Activated T-cell treated with anti-CD3 and anti-CD28 coated beads, Interleukin-2, amount 50 U/mL, for 1 hour (primary cell): ENCODE results near the gene BCAP29.
"Not testable (repeated sequence)": the region's sequence is repeated elsewhere in the genome, so short reads cannot be mapped to it uniquely, and the experiment has no call there.

ENCODE experiments used
- DNase-seq: peaks from one replicate; pipeline ENCODE4 v3.0.0-alpha.2; 2020

The BCAP29 gene, protein sequence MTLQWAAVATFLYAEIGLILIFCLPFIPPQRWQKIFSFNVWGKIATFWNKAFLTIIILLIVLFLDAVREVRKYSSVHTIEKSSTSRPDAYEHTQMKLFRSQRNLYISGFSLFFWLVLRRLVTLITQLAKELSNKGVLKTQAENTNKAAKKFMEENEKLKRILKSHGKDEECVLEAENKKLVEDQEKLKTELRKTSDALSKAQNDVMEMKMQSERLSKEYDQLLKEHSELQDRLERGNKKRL

DNA sequence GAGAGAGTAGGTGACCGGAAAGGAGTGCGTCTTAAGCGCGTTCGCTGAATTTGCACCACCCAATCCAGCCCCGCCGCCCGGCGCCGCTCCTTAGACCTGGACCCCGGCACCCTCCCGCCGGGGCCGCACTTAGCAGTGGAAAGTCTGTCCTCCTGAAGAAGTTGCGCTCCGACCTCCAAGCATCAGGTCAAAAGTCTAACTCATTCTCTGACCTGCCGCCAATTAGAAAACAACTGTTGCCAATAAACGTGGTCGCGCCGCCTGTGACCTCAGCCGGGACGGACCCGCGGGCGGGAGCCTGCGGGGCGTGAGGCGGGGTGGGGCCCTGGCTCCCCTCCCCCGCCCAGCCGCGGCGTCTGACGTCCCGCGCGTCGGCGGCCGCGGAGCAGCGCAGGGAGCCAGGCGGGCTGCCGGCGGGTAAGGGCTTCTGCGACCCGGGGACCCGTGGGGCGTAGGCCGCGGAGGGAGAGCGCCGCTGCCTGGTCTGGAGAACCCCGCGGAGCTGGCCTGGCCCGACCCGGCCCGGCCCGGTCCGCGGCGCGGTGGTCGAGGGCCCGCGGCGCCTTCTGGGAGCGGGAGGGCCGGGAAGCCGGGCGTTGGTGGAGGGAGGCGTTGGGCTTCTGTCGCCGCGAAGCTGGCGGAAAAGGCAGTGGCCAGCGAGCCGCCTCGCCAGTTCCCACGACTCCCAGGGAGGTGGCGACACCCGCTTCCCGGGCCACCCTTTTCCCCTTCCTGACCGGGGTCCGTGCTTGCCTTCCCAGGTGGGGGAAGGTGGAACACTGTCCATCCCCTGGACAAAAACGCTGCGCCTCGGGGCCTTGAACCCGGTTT is at the start of gene BCAP29:
Gene BCAP29, plus strand, starts transcription at position 362 of the 831 bp plus-strand sequence. CDS start 527 bp downstream, outside the sequence.
- DNase-seq = peak; percentile 73

DNA sequence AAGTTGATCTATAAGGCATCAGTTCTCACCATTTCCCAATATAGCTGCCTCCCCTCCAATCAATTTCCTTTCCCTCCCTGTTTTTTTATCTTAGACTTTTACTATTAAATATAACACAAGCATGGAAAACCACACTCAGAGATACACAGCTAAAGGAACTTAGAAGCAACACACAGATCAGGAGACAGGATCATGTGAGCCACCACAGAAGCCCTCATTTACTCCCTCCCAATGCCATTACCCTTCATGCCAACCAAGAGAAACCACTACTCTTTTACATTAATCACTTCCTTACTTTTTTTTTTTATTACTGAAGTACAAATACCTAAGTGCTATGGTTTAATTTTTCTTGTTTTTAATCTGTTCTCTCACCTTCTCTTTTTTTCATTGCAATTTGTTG is 49.3 kb upstream of the BCAP29 start:
- DNase-seq = no peak

DNA sequence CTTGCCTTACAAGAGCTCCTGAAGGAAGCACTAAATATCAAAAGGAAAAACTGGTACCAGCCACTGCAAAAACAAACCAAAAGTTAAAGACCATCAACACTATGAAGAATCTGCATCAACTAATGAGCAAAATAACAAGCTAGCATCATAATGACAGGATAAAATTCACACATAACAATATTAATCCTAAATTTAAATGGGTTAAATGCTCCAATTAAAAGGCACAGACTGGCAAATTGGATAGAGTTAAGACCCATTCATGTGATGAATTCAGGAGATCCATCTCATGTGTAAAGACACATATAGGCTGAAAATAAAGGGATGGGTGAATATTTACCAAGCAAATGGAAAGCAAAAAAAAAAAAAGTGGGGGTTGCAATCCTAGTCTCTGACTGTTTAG is 45.9 kb upstream of the BCAP29 start:
- DNase-seq = no peak

DNA sequence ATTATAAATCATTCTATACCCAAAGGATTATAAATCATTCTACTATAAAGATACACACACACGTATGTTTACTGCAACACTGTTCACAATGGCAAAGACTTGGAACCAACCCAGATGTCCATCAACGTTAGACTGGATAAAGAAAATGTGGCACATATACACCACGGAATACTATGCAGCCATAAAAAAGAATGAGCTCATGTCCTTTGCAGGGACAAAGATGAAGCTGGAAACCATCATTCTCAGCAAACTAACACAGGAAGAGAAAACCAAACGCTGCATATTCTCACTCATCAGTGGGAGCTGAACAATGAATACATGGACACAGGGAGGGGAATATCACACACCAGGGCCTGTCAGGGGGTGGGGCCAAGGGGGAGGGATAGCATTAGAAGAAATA is 42.8 kb upstream of the BCAP29 start:
- DNase-seq = not testable (repeated sequence)

DNA sequence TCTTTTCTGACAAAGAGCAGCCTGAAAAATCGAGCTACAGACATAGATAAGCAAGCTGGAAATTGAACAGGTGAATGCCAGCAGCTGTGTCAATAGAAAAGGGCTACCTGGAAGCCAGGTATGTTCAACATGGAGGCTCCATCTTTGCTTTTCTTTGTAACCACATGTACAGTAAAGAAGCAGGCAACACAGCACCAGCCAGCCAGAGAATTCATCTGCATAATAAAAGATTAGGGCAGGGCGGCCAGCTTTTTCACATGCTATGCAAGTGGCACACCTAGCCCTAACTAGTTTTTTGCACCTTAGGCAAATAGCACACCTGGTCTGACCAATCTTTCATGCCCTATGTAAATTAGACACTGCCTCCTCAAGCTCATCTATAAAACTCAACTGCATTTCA is 42.0 kb upstream of the BCAP29 start:
- DNase-seq = no peak

DNA sequence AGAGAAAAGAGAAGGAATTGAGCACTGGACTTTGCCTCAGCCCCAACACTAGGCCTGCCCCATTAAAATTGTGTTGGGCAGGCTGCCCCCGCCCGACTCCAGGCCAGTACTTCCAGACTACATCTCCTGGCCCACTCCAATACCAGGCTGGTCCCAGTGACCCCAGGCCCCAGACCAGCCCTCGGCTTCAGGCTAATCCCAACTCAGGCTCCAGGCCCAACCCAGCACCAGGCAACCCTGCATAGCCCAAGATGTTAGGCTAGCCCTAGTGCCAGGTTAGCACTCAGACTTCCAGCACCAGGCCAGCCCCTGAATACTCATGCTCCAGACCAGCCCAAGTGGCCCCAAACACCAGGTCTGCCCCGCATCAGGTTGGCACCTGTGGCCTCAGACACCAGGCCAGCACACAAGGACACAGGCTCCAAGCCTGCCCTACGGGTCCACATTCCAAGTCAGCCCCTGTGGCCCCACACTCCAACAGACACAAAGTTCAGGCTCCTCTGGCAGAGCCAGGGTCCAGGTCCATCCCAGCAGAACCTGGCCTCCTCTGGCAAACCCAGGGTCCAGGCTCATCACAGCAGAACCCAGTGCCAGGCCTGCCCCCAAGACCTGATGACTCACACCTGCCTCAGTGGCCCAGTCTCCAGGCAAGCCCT is 36.6 kb upstream of the BCAP29 start:
- DNase-seq = no peak

DNA sequence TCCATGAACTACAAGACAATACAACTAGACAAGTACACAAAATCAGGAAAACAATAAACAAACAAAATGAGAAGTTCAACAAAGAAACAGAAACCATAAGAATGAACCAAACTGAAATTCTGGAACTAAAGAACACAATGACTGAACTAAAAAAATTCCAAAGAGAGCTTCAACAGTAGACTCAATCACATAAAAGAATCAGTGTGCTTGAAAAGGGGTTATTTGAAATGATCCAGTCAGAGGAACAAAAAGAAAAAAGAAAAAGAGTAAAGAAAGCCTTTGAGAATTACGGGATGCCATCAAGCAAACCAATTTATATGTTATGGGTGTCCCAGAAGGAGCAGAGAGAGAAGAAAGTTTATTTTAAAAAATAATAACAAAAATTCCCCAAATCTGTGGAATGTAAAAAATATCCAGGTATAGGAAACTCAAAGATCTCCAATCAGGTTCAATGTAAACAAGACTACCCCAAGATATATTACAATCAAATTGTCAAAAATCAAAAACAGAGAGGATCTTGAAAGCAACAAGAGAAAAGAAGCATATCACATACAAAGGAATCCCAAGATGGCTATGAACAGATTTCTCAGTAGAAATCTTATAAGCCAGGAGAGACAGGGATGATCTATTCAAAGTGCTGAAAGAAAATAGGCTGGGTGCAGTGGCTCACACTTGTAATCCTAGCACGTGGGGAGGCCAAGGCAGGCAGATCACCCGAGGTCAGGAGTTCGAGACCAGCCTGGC is 35.0 kb upstream of the BCAP29 start:
- DNase-seq = no peak

DNA sequence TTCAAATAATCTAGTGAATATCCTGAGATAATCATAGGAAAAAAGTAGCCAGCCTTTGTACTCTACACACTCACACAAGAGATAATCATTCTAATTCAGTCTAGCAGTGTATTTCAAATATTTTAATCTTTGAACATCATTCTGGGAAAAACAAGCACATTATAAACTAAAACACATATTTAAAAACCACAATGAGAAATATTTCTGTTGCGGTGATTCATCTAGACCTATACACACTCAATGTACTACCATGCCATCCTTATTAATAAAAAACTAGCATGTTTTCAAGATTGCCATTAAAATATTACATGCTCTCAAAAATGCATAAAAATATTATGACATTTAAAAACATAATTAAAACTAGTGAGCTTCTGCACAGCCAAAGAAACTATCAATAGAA is 28.1 kb upstream of the BCAP29 start:
- DNase-seq = no peak

DNA sequence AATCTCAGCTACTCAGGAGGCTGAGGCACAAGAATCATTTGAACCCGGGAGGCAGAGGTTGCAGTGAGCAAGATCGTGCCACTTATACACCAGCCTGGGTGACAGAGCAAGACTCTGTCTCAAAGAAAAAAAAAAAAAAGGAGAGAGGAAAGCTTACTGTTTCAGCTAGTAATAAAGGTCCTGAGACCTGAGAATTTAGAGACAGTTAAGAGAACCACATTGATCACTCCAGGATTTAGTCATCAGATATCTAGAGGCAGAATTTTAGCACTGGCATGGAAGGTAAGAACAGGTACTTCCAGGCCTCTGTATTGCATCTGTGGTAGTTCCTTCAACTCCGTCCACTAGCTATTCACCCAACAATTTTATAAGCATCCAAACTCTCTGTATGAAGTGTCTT is 24.2 kb upstream of the BCAP29 start:
- DNase-seq = no peak

DNA sequence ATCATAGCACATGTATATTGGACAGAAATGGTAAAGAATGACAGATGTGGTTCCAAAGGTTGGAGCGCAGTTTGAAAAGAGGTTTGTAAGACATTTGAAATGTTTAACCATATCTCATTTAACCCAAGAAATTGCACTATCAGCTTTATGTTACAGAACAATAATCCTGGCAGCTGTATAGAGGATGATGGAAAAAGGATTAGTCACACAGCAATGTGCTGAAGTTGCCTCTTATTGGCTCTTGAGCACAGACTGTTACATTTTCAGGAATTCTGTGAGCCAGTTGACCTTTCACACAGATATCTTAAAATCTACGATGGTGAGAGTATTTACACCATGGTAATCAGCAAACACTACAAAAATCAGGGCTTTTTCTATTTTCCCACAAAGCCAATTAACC is 20.2 kb upstream of the BCAP29 start:
- DNase-seq = no peak

DNA sequence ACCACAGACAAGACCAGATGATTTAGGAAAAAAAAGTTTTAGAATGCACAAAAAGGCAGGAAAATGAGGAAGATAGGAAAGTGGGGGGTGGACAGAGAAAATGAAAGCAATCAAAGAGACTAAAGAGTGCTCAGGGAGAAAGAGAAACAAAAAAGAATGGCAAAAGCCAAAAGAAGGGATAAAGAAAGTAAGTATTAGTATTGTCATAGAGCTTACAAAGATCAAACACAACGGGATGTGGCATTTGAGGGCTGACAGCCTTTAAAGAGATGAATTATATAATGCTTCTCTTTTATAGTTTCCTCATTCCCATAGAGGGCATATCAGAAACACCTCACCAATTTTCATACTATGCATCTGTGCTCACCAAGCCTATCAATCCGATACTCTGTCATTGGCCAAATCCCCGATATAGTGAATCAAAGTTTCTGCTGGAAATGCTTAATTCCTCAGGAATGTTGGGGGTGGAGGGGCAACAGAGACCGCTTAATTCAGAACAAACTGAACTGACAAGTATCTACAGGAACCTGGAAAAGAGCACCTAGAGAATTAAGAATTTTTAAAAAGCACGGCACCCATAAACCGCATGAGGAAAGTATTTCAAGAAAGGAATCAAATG is 19.0 kb upstream of the BCAP29 start:
- no peak for DNase-seq

DNA sequence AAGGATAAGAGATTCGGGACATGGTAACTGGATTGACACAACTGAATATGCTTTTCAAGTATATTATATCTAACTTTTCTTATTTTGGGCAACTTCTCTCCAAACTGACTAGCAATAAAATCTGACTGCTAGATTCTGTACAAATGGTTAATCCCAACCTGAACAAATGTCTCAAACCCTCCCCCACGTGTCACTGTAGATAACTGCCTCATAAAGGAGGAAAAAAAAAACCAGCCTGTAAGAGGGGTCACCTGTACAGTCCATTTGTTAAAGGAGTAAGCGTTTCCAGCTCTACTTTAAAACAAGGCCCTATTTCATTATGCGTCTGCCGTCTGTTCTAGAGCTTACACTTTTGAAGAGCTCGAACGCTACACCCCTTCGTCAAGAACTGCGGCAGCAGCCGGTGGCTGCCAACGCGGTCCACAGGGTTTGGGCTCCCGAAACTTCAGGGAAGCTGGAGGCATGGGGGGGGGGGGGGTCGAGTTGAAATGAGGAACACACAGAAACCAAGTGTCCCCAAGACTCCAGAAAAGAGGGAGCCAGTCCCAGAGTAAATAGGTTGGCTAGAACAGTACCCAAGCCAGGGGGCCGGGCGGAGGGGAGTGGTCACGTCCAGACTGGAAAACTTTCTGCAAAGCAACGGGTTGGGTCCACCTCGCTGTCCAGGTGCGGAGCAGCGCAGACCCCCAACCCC is 16.8 kb upstream of the BCAP29 start:
- DNase-seq = no peak

DNA sequence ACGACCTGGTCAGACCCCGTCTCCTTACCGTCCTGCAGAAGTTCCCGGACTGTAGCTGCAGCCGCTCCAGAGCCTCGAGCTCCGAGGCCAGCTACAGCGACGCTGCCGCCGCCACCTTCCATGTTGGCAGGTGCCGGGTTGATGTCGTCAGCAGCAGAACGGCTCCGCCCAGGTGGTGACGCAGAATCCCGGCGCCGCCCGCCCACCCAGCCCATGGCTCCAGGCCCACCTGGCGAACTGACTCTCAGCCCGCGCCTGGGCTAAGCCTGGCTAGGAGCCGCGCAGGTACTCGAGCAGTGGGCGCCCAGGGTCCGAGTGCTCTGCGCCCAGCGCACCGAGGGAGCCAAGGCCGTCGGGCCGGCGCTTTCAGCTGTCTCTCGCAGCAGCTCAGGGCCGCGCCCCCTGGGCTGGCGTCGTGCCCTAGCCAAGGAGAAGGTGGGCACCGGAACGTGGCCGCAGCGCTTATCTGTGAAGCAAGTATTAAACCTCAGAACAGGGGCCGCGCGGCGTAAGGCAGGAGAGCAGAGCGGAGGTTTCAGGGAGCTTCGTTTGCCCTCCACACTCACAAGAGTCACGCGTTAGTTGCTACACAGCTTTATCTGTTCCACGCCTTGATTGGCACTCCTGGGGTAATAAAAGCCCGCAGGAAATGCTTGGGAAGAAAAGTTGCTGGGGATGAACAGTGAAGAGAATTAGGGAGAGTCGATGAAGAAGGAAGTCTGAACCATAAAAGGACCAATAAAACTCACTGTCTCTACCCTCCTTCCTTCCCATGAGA is 16.1 kb upstream of the BCAP29 start, which contains the start of the genes COG5 and DUS4L:
Gene COG5, minus strand, starts transcription at position 146 of the 778 bp plus-strand sequence. Its CDS starts 24 bp downstream, at position 122.
Gene DUS4L, plus strand, starts transcription at position 197 of the 778 bp plus-strand sequence. CDS start 3,100 bp downstream, outside the sequence.
- DNase-seq = peak; percentile 91

DNA sequence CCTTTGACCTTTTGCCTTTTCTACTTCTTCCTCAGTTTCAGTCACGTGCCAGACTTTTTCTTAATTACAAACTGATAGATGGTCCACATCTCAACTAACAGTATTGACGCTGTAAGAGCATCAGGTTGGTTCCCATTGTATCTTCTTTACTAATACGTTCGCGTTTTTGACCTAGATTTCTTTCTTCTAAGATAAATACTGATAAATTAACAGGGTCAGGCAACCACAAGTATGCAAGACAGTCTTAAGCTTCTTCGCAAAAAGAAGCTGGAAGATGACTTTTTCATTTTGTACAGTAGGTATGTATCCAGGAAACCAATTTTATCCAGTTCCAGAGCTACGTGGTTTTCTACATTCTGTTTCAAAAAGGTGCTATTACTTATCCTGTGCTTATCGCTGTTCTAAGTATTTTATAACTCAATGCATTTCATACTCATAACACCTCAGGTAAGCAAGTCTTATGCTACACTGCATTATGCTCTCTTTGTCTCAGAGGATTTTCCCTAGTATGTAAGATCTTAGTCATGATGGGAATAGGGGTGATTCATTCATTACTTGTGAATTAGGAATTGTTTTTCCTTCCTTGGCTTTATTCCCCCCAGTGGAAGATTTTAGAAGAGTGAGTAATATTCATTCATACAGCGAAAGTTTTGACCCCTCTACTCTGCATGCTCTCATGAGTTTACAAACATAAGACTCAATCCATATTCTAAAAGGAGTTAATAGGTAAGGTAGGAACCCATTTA is 15.3 kb upstream of the BCAP29 start:
- DNase-seq = no peak

DNA sequence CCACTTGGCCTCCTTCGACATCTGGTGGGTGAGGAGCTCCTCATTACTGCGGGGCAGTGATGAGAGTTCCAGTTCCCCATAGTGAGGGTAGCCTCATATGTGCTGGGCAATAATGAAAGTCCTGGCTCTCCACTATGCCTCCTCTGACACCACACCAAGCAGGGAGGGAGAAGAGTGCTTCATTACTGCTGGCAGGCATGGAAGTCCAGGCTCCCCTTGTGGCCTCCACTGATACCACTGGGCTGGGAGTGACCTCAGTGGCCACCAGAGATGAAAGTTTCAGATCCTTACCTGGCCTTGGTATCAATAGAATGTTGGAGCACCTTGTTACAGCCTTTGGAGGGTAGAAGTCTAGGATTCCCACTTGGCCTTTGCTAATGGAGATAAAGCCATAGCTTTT is 9.7 kb upstream of the BCAP29 start:
- no peak for DNase-seq

DNA sequence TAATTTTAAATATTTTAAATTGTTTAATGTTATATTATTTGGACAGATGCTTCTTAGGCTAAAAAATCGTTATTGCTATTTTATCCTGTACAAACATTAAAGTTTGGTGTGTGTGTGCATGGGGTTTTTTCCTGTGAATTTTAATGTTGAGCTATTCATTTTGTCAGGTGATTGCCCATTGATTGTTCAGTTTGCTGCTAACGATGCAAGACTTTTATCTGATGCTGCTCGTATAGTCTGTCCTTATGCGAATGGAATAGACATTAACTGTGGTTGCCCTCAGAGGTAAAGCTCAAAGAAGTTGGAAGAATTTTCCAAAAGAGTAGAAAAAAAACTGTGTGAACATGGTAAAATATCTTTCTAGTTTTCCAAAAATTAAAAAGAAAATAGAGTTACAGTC is 6.5 kb upstream of the BCAP29 start:
- no peak for DNase-seq

DNA sequence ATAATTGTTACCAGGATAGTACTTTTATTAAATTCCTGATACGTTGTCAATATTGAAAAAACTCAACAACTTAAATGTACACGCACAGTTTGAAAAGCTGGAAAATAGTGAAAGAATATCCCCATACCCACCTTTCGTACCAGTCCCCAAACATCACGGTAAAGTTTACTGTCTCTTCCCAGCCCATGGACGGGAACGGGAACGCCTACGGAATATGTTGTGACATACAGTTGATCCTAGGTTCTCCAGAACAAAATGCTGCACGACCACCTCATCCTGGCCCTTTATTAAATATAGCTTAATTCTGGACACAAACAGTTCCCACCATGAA is 527 bp upstream of the BCAP29 start:
- DNase-seq = no peak

DNA sequence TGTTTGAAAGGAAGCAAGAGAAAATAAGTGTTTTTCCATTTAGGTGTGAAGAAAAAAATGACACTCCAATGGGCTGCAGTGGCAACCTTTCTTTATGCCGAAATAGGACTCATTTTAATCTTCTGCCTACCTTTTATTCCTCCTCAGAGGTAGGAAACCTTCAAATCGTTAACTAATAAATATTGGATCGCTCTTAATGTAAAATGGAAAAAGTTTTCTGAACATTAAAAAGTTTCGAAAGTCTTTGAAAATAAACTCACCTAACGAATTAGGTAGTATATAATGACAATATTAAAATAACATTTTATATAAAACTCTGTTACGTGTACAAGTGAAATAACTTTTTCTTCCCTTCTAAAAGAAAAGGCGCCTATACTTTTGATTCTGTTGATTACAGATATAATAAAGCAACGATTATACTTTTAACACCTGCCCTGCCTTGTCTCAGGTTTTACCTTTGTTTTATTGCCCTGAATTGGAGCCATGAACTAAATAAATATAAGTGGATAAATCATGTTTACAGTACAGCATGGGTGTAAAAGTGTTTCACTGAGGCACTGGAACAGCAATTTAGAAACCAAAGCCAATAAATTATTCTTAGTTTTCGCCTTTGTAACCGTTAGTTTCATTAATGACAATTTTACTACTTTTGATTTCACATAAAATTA is 804 bp downstream of the BCAP29 start:
- no peak for DNase-seq

DNA sequence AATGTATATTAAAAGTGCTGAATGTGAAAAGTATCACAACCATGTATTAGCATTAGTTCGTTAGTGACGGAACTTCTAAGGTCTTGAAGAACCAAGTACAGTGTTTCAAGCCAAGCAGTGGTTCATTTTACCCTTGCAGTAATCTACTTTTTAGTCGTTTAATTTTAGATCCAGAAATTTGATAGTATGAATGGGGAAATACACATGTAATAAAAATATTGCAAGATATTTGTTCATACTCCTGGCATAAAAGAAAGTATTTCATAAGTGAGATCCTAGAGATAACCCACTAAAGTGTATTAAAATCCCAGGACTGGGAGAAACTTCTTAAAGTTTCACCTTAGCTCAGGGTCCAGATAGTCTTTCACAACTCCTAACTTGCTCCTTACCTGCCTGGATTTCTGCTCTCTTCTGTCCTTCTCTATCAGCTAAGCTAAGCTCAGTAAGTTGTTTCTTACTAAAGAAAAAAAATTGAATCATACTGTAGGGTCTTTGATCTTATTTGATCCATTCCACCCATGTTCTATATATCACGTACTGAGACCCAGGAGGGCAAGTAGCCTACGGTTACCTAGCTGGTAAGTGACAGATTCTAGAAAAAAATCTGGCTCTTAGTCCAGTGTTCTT is 1.5 kb downstream of the BCAP29 start:
- DNase-seq = no peak
